Measurements from ENCODE around the gene MED15. TPM values are rescaled to one million over a fixed set of nuclear protein-coding genes. Genes with fewer than 3 reads are reported as not detected.

MED15 gene
- total and polyA plus RNA-seq, 2 experiments from 2014 or later: 29.2 to 43.5 TPM

DNA sequence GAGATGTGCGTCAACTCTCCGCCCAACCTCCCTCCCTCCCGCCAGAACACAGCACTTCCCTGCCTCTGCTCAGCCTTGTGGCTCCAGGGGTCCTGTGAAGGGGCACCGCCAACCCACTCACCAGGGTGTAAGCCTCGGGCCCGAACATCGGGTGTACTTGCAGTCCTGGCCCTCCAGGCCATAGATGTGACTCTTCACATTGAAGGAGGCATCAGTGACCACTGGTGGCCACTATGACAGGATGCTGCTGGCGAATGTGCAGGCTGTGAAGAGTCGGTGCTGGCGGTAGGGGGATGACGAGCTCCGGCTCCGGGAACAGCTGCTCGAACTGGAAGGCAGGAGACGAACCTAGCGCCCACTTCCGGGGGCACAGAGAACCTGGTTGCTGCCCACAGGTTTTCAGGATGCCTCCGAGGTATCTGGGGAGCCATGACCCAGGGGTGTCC, 97.4 kb downstream of the MED15 start:
- H2AFZ ChIP-seq: no peak overlapping the region
- Mint-ChIP-seq H3K9me3 (no peaks in the 10 kb centered on the region), H3K27me3 (ENCODE audit: insufficient read depth, low read depth, poor library complexity) (peaks cover 11% of the 10 kb centered on the region), H3K4me1 (peaks cover 12% of the 10 kb centered on the region), H3K27ac (no peak overlapping the region), H3K4me3 (no peak overlapping the region), H3K36me3 (ENCODE audit: low read depth) (no peaks in the 10 kb centered on the region)
- ATAC-seq (no peak), DNase-seq (ENCODE audit: low spot score) (peak; percentile 10)
- no peaks in the 10 kb centered on the region for H3K79me2 ChIP-seq (replicated peaks; ENCODE audit: insufficient read depth)
- H3K27ac ChIP-seq (ENCODE audit: low read depth): no peak overlapping the region
- H3K36me3 ChIP-seq (ENCODE audit: insufficient read depth): no peaks in the 10 kb centered on the region
- H3F3A ChIP-seq (replicated peaks; ENCODE audit: low read depth): no peaks in the 10 kb centered on the region
- H4K20me1 ChIP-seq (replicated peaks; ENCODE audit: insufficient read depth): no peaks in the 10 kb centered on the region
- H3K4me1 ChIP-seq (ENCODE audit: insufficient read depth): no peaks in the 10 kb centered on the region
- TF ChIP-seq JUNB (IDR thresholded peaks at IDR 0.05; ENCODE audit: unreplicated experiment): no peak
- TF ChIP-seq ZNF331 (CRISPR knock-in tag; IDR thresholded peaks at IDR 0.05; ENCODE audit: low read depth): no peak
- no peak for TF ChIP-seq ETS1 (IDR thresholded peaks at IDR 0.05)
- TF ChIP-seq EZH2 (IDR thresholded peaks at IDR 0.05; ENCODE audit: low read depth, unreplicated experiment): no peak
- TF ChIP-seq, protein P1, sequence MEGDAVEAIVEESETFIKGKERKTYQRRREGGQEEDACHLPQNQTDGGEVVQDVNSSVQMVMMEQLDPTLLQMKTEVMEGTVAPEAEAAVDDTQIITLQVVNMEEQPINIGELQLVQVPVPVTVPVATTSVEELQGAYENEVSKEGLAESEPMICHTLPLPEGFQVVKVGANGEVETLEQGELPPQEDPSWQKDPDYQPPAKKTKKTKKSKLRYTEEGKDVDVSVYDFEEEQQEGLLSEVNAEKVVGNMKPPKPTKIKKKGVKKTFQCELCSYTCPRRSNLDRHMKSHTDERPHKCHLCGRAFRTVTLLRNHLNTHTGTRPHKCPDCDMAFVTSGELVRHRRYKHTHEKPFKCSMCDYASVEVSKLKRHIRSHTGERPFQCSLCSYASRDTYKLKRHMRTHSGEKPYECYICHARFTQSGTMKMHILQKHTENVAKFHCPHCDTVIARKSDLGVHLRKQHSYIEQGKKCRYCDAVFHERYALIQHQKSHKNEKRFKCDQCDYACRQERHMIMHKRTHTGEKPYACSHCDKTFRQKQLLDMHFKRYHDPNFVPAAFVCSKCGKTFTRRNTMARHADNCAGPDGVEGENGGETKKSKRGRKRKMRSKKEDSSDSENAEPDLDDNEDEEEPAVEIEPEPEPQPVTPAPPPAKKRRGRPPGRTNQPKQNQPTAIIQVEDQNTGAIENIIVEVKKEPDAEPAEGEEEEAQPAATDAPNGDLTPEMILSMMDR (conservative IDR thresholded peaks at IDR 0.05; ENCODE audit: low read depth in 2 of 2): no peak
- no peak for TF ChIP-seq NANOG (IDR thresholded peaks at IDR 0.05; ENCODE audit: borderline replicate concordance)
- no peak for TF ChIP-seq STAT1 (IDR thresholded peaks at IDR 0.05; ENCODE audit: unreplicated experiment)
- TF ChIP-seq POLR2AphosphoS5 (IDR thresholded peaks at IDR 0.05; ENCODE audit: low read depth): no peak
- TF ChIP-seq, protein P2, sequence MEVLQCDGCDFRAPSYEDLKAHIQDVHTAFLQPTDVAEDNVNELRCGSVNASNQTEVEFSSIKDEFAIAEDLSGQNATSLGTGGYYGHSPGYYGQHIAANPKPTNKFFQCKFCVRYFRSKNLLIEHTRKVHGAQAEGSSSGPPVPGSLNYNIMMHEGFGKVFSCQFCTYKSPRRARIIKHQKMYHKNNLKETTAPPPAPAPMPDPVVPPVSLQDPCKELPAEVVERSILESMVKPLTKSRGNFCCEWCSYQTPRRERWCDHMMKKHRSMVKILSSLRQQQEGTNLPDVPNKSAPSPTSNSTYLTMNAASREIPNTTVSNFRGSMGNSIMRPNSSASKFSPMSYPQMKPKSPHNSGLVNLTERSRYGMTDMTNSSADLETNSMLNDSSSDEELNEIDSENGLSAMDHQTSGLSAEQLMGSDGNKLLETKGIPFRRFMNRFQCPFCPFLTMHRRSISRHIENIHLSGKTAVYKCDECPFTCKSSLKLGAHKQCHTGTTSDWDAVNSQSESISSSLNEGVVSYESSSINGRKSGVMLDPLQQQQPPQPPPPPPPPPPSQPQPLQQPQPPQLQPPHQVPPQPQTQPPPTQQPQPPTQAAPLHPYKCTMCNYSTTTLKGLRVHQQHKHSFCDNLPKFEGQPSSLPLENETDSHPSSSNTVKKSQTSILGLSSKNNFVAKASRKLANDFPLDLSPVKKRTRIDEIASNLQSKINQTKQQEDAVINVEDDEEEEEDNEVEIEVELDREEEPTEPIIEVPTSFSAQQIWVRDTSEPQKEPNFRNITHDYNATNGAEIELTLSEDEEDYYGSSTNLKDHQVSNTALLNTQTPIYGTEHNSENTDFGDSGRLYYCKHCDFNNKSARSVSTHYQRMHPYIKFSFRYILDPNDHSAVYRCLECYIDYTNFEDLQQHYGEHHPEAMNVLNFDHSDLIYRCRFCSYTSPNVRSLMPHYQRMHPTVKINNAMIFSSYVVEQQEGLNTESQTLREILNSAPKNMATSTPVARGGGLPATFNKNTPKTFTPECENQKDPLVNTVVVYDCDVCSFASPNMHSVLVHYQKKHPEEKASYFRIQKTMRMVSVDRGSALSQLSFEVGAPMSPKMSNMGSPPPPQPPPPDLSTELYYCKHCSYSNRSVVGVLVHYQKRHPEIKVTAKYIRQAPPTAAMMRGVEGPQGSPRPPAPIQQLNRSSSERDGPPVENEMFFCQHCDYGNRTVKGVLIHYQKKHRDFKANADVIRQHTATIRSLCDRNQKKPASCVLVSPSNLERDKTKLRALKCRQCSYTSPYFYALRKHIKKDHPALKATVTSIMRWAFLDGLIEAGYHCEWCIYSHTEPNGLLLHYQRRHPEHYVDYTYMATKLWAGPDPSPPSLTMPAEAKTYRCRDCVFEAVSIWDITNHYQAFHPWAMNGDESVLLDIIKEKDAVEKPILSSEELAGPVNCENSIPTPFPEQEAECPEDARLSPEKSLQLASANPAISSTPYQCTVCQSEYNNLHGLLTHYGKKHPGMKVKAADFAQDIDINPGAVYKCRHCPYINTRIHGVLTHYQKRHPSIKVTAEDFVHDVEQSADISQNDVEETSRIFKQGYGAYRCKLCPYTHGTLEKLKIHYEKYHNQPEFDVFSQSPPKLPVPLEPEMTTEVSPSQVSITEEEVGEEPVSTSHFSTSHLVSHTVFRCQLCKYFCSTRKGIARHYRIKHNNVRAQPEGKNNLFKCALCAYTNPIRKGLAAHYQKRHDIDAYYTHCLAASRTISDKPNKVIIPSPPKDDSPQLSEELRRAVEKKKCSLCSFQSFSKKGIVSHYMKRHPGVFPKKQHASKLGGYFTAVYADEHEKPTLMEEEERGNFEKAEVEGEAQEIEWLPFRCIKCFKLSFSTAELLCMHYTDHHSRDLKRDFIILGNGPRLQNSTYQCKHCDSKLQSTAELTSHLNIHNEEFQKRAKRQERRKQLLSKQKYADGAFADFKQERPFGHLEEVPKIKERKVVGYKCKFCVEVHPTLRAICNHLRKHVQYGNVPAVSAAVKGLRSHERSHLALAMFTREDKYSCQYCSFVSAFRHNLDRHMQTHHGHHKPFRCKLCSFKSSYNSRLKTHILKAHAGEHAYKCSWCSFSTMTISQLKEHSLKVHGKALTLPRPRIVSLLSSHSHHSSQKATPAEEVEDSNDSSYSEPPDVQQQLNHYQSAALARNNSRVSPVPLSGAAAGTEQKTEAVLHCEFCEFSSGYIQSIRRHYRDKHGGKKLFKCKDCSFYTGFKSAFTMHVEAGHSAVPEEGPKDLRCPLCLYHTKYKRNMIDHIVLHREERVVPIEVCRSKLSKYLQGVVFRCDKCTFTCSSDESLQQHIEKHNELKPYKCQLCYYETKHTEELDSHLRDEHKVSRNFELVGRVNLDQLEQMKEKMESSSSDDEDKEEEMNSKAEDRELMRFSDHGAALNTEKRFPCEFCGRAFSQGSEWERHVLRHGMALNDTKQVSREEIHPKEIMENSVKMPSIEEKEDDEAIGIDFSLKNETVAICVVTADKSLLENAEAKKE (CRISPR knock-in tag; IDR thresholded peaks at IDR 0.05): no peak
- no peak for TF ChIP-seq EZH2phosphoT487 (IDR thresholded peaks at IDR 0.05; ENCODE audit: unreplicated experiment)
- no peak for TF ChIP-seq CREB1 (CRISPR knock-in tag; IDR thresholded peaks at IDR 0.05; ENCODE audit: low read depth)
- TF ChIP-seq ZNF114 (CRISPR knock-in tag; IDR thresholded peaks at IDR 0.05): no peak
- TF ChIP-seq, protein P3, sequence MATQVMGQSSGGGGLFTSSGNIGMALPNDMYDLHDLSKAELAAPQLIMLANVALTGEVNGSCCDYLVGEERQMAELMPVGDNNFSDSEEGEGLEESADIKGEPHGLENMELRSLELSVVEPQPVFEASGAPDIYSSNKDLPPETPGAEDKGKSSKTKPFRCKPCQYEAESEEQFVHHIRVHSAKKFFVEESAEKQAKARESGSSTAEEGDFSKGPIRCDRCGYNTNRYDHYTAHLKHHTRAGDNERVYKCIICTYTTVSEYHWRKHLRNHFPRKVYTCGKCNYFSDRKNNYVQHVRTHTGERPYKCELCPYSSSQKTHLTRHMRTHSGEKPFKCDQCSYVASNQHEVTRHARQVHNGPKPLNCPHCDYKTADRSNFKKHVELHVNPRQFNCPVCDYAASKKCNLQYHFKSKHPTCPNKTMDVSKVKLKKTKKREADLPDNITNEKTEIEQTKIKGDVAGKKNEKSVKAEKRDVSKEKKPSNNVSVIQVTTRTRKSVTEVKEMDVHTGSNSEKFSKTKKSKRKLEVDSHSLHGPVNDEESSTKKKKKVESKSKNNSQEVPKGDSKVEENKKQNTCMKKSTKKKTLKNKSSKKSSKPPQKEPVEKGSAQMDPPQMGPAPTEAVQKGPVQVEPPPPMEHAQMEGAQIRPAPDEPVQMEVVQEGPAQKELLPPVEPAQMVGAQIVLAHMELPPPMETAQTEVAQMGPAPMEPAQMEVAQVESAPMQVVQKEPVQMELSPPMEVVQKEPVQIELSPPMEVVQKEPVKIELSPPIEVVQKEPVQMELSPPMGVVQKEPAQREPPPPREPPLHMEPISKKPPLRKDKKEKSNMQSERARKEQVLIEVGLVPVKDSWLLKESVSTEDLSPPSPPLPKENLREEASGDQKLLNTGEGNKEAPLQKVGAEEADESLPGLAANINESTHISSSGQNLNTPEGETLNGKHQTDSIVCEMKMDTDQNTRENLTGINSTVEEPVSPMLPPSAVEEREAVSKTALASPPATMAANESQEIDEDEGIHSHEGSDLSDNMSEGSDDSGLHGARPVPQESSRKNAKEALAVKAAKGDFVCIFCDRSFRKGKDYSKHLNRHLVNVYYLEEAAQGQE (IDR thresholded peaks at IDR 0.05; ENCODE audit: unreplicated experiment): no peak
- no peaks in the 10 kb centered on the region for H3K27me3 ChIP-seq (ENCODE audit: insufficient read depth)
- no peak overlapping the region for H3K4me3 ChIP-seq
- no peak overlapping the region for H3K4me2 ChIP-seq
- no peaks in the 10 kb centered on the region for H3K9me2 ChIP-seq (ENCODE audit: insufficient read depth)
